ENCODE measurements around the gene LMBR1. TPM values are rescaled to one million over a fixed set of nuclear protein-coding genes. Genes with fewer than 3 reads are reported as not detected.

LMBR1 gene
- total and polyA plus RNA-seq, 2 of the 4 experiments (the other 2 are of a cell fraction), result 11.9 to 19.9 TPM

- Histone ChIP-seq H3K9me3 (ENCODE audit: control insufficient read depth, insufficient read depth, low read length) (no peaks in the 10 kb centered on the region), H4K5ac (ENCODE audit: low read depth, low read length) (no peak overlapping the region), H2BK20ac (ENCODE audit: low read depth, low read length) (no peak overlapping the region), H3K4ac (ENCODE audit: low read depth, low read length) (no peak overlapping the region), H3K27ac (ENCODE audit: insufficient read depth, low read length) (no peak overlapping the region), H4K91ac (ENCODE audit: insufficient read depth, low read depth, low read length) (no peak overlapping the region), H2AK5ac (ENCODE audit: low read depth, low read length) (no peak overlapping the region), H3K27me3 (ENCODE audit: control insufficient read depth, insufficient read depth, low read length) (no peaks in the 10 kb centered on the region), H3K9ac (ENCODE audit: low read depth, low read length) (no peak overlapping the region), H3K79me1 (ENCODE audit: low read depth in 1 of 2, low read length in 2 of 2) (no peaks in the 10 kb centered on the region; a peak in 1 of 4 replicates), H3K56ac (ENCODE audit: extremely low read depth, insufficient read depth, low read length) (no peak overlapping the region), H3K4me3 (ENCODE audit: insufficient read depth, low read depth, low read length) (no peak overlapping the region), H3K23ac (ENCODE audit: low read depth, low read length) (no peak overlapping the region), H3K4me1 (ENCODE audit: control insufficient read depth, insufficient read depth, low read length) (no peaks in the 10 kb centered on the region), H4K8ac (ENCODE audit: low read depth in 2 of 2, low read length in 2 of 2) (no peak overlapping the region), H2AFZ (replicated peaks; ENCODE audit: low read length, poor library complexity) (no peak overlapping the region), H3K14ac (replicated peaks; ENCODE audit: low read depth, low read length) (no peak overlapping the region), H4K20me1 (ENCODE audit: insufficient read depth, low read length) (no peaks in the 10 kb centered on the region), H2BK5ac (ENCODE audit: low read depth, low read length, poor library complexity, severe bottlenecking) (no peak overlapping the region), H2BK120ac (ENCODE audit: low read depth, low read length) (no peak overlapping the region), H3K4me2 (ENCODE audit: low read depth, low read length) (no peak overlapping the region), H3K18ac (ENCODE audit: low read depth, low read length) (no peak overlapping the region), H3K36me3 (ENCODE audit: control insufficient read depth, insufficient read depth, low read length) (peaks cover 3% of the 10 kb centered on the region; the same call in 1 of the 2 replicates), H2BK15ac (ENCODE audit: low read depth, low read length) (no peak overlapping the region), H2AK9ac (replicated peaks; ENCODE audit: low read depth, low read length, poor library complexity) (peak overlapping the region; percentile 76), H3K9me1 (ENCODE audit: insufficient read depth, low read length) (0 out of 2 replicates have a peak, but pooled peaks cover 8% of the 10 kb centered on the region)
- DNase-seq, result no peak
- WGBS, 2 experiments (ENCODE audit: extremely low coverage in 2 of 2, insufficient read length in 1 of 2), result 86% methylated on average over 7 of the region's 10 CpGs; no CpG with 5 or more reads in 1 of the 2 experiments
- ChIA-PET CTCF (no interaction called here), POLR2A (ENCODE audit: unreplicated experiment) (no interaction called here)
- no TSS peak for BruUV-seq (replicated peaks)
- dilution Hi-C loops (cut with HindIII; ENCODE audit: low sequenced_read_pairs, unreplicated experiment) (no loop called here), in situ Hi-C loops (cut with MboI; ENCODE audit: low sequenced_read_pairs) (no loop called here), intact Hi-C loops (cut with micrococcal nuclease) (no loop called here)
- TF ChIP-seq CEBPB (IDR thresholded peaks at IDR 0.05; ENCODE audit: low read depth, low read length) (no peak), FOS (IDR thresholded peaks at IDR 0.05; ENCODE audit: low read depth, low read length) (no peak), RAD21 (IDR thresholded peaks at IDR 0.05; ENCODE audit: low read length) (no peak), NFE2L2 (IDR thresholded peaks at IDR 0.05; ENCODE audit: low read depth, low read length) (no peak), CHD1 (IDR thresholded peaks at IDR 0.05; ENCODE audit: low read depth, low read length) (no peak), BHLHE40 (IDR thresholded peaks at IDR 0.05; ENCODE audit: low read depth, low read length) (no peak), SMC3 (IDR thresholded peaks at IDR 0.05; ENCODE audit: low read depth, low read length) (no peak), MXI1 (IDR thresholded peaks at IDR 0.05; ENCODE audit: borderline replicate concordance, low read depth, low read length) (no peak), POLR2A (IDR thresholded peaks at IDR 0.05; ENCODE audit: low read depth, low read length) (no peak), RFX5 (IDR thresholded peaks at IDR 0.05; ENCODE audit: low read depth, low read length) (no peak), RCOR1 (IDR thresholded peaks at IDR 0.05; ENCODE audit: insufficient replicate concordance, low read length) (no peak)
- TF ChIP-seq, protein P1, sequence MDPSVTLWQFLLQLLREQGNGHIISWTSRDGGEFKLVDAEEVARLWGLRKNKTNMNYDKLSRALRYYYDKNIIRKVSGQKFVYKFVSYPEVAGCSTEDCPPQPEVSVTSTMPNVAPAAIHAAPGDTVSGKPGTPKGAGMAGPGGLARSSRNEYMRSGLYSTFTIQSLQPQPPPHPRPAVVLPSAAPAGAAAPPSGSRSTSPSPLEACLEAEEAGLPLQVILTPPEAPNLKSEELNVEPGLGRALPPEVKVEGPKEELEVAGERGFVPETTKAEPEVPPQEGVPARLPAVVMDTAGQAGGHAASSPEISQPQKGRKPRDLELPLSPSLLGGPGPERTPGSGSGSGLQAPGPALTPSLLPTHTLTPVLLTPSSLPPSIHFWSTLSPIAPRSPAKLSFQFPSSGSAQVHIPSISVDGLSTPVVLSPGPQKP (IDR thresholded peaks at IDR 0.05; ENCODE audit: borderline replicate concordance, low read depth, low read length), result no peak
- ATAC-seq (ENCODE audit: low read depth), result no peak
Observed at GRCh38 chr7:156684251-156684650, 208.7 kb downstream of the LMBR1 start.

All from IMR-90 (cell line).